Stimulated activated CD4-positive, alpha-beta T cell treated with anti-CD3 and anti-CD28 coated beads, Interleukin-4, amount 100 ng/mL, for 1 hour (primary cell): ENCODE measurements around the gene MRPS12.
"Not testable (repeated sequence)": the region's sequence is repeated elsewhere in the genome, so short reads cannot be mapped to it uniquely, and the experiment has no call there.

Source experiments
- DNase-seq: peaks from one replicate; pipeline ENCODE4 v3.0.0-alpha.2; 2020

The MRPS12 gene

GRCh38 chr19:38930776-38931520 is at the start of gene MRPS12:
TSS of gene MRPS12 (plus strand) at chr19:38930944. CDS start at chr19:38931295, 351 bp downstream.
- peak; percentile 98 for DNase-seq

- DNase-seq, result no peak
Observed at GRCh38 chr19:38883286-38883685, 47.5 kb upstream of the MRPS12 start.

- not testable (repeated sequence) for DNase-seq
Observed at GRCh38 chr19:38884691-38885090, 46.1 kb upstream of the MRPS12 start.

GRCh38 chr19:38888876-38889275 is 41.9 kb upstream of the MRPS12 start:
- no peak for DNase-seq

GRCh38 chr19:38889803-38890202 is 40.9 kb upstream of the MRPS12 start:
- DNase-seq, result no peak

- no peak for DNase-seq
Observed at GRCh38 chr19:38890686-38891085, 40.1 kb upstream of the MRPS12 start.

- DNase-seq, result no peak
Observed at GRCh38 chr19:38891771-38892170, 39.0 kb upstream of the MRPS12 start.

- no peak for DNase-seq
Observed at GRCh38 chr19:38892841-38893240, 37.9 kb upstream of the MRPS12 start.

GRCh38 chr19:38893341-38893771 is 37.4 kb upstream of the MRPS12 start:
- DNase-seq, result no peak

GRCh38 chr19:38894968-38895367 is 35.8 kb upstream of the MRPS12 start:
- no peak for DNase-seq

- no peak for DNase-seq
Observed at GRCh38 chr19:38898788-38899446, 31.8 kb upstream of the MRPS12 start.

- peak; percentile 97 for DNase-seq
Observed at GRCh38 chr19:38899447-38900201, 31.1 kb upstream of the MRPS12 start, which contains the start of the genes NFKBIB and SIRT2. TSS of gene NFKBIB (plus strand) at chr19:38899969. CDS start at chr19:38900033, 64 bp downstream. TSS of gene SIRT2 (minus strand) at chr19:38899618. CDS start at chr19:38899521, 97 bp downstream.

GRCh38 chr19:38900202-38900629 is 30.5 kb upstream of the MRPS12 start:
- no peak for DNase-seq

GRCh38 chr19:38900743-38901190 is 30.0 kb upstream of the MRPS12 start:
- DNase-seq, result no peak

- DNase-seq, result no peak
Observed at GRCh38 chr19:38901683-38902082, 29.1 kb upstream of the MRPS12 start.

GRCh38 chr19:38904581-38905539 is 25.9 kb upstream of the MRPS12 start:
- no peak for DNase-seq

- DNase-seq, result no peak
Observed at GRCh38 chr19:38905620-38906019, 25.1 kb upstream of the MRPS12 start.

- DNase-seq, result no peak
Observed at GRCh38 chr19:38907227-38907626, 23.5 kb upstream of the MRPS12 start.

GRCh38 chr19:38907670-38908069 is 23.1 kb upstream of the MRPS12 start:
- DNase-seq, result no peak

GRCh38 chr19:38908911-38909310 is 21.8 kb upstream of the MRPS12 start:
- DNase-seq, result no peak

- DNase-seq, result no peak
Observed at GRCh38 chr19:38910488-38910887, 20.3 kb upstream of the MRPS12 start.

GRCh38 chr19:38911388-38912001 is 19.2 kb upstream of the MRPS12 start:
- no peak for DNase-seq
